Measurements from ENCODE around the gene HMGN1.
A peak's percentile ranks its signal among the peaks of the same experiment; 100 is the strongest.

HMGN1 gene

DNA sequence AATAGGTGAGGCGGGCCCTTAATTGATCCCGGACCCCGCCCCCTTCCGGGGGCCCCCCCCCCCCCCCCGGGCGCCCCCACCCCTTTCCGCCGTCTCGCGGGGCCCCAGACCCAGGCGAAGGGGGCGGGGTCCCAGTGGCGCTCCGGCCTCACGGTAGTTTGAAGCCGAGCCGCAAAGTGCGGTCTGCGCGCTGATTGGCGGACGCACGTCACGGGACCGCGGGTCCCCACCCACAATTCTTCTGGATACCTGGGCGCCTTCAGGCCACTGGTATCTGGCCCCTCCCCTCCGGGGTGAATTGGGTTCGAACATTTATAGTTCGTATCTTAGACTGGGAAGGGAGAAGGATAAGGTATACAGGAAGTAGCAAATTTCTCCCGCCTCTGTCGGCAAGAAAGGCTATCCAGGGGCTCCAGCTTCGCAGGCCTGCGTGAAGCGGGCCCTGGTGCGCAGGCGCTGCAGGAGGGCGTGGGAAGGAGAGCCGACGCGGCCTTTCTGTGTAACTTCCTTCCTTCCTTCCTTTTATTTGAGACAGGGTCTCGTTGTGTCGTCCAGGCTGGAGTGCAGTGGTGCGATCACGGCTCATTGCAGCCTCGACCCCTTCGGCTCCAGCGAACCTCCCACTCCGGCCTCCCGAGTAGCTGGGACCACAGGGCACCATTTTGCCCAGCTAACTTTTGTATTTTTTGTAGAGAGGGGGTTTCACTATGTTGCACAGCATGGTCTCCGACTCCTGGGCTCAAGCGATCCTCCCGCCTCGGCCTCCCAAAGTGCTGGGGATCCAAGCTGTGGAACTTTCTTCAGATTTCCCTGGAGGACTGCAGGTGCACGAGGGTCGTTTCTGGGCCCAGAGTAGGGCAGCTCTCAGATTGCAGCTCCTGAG is 564 bp upstream of the HMGN1 start:
- Mint-ChIP-seq H3K4me1 (ENCODE audit: low read depth) (peaks cover 41% of the 10 kb centered on the region), H3K4me3 (peak overlapping the region; percentile 94), H3K27me3 (peaks cover 4% of the 10 kb centered on the region), H3K36me3 (ENCODE audit: low read depth) (peaks cover 34% of the 10 kb centered on the region), H3K9me3 (no peaks in the 10 kb centered on the region), H3K27ac (peak overlapping the region; percentile 100)

DNA sequence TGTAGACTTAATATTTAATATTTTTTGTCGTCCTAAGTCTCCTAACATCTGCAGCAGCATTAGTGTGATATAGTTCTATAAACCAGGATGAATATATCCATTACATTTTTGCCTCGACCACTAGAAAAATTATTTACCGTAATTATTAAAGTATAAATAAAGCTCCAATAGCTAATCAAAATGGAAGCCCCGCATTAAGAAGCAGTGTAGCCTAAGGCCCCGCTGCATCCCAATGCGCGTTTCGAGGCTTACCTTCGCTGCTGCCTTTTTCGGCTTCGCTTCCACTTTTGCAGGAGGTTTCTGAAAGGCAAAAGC is 891 bp downstream of the HMGN1 start:
- Mint-ChIP-seq H3K4me1 (ENCODE audit: low read depth) (peaks cover 51% of the 10 kb centered on the region), H3K27me3 (no peaks in the 10 kb centered on the region), H3K36me3 (ENCODE audit: low read depth) (peaks cover 45% of the 10 kb centered on the region), H3K9me3 (no peaks in the 10 kb centered on the region), H3K27ac (peak overlapping the region; percentile 86), H3K4me3 (peak overlapping the region; percentile 93)

DNA sequence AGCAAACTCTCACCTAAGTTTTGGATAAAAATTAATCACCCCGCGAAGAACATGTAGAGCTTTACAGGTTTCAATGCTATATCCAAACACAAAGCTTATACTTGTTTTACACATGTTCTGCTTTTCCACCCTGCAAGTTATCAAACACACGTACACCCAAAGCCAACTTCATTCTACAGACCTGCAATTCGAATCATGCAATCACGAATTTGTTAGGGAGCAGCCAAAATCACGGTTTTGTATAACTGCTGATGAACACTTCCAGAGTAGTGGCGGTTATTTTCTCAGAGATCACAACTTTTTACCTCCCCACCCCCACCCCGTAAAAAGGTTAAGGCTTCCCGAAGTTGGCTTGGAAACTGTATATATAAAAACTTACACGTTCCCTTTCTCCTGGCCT is 1.4 kb downstream of the HMGN1 start:
- H3K9me3 Mint-ChIP-seq = no peaks in the 10 kb centered on the region
- H3K4me3 Mint-ChIP-seq = peak overlapping the region; percentile 93
- H3K27me3 Mint-ChIP-seq = no peaks in the 10 kb centered on the region
- peak overlapping the region; percentile 86 for H3K27ac Mint-ChIP-seq
- peaks cover 50% of the 10 kb centered on the region for H3K36me3 Mint-ChIP-seq (ENCODE audit: low read depth)
- H3K4me1 Mint-ChIP-seq (ENCODE audit: low read depth) = peaks cover 51% of the 10 kb centered on the region

DNA sequence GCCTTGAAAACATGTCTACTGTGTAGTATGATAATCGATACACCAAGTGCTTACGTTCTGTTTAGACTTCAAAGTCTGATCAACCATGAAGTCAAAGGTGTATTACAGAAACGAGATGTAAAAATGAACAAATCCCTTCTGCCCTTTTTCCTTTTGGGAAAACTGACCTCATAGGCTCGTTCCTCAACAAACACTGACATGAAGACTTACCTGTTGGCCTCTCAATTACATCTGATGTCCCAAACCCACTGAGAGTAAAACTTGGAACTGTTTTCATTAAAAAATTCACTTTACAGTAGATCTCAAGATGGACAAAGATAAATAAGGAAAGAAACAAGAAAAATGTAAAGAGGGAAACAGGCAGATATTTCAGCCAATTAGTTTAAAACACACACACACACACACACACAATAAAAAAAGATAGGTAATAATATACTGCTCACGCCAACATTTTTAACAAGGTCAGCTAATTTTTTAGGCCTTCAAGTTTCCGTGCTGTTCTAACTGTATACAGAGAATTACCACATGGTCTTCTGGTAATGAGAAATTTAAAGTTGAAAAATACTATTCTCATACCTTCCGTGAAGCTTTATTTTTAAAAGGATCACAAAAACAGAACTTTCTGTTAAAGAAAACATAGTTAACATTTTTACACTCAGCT is 2.1 kb downstream of the HMGN1 start:
- Mint-ChIP-seq H3K27ac (peak overlapping the region; percentile 87), H3K9me3 (no peaks in the 10 kb centered on the region), H3K4me1 (ENCODE audit: low read depth) (peaks cover 51% of the 10 kb centered on the region), H3K27me3 (no peaks in the 10 kb centered on the region), H3K36me3 (ENCODE audit: low read depth) (peaks cover 56% of the 10 kb centered on the region), H3K4me3 (peak overlapping the region; percentile 93)

DNA sequence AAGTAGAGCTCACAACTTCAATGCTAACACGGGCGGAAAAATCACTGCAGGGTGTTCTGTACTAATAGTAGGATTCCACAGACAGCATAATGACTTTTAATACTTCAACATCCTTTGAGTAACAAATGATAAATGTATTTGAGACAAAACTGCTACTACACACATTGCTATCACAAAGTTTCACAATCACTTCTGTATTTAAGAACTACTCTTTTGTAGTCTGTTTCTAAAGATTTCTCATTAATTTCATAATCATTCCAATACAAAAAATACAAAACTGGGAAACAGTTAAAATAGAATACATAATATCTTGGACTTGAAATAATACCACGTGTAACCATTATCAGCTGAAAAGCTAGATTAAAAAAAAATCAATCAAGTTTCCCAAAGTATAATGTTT is 2.7 kb downstream of the HMGN1 start:
- no peaks in the 10 kb centered on the region for H3K9me3 Mint-ChIP-seq
- no peak overlapping the region for H3K27ac Mint-ChIP-seq
- H3K27me3 Mint-ChIP-seq = no peaks in the 10 kb centered on the region
- peak overlapping the region; percentile 93 for H3K4me3 Mint-ChIP-seq
- peaks cover 51% of the 10 kb centered on the region for H3K4me1 Mint-ChIP-seq (ENCODE audit: low read depth)
- peaks cover 62% of the 10 kb centered on the region for H3K36me3 Mint-ChIP-seq (ENCODE audit: low read depth)

DNA sequence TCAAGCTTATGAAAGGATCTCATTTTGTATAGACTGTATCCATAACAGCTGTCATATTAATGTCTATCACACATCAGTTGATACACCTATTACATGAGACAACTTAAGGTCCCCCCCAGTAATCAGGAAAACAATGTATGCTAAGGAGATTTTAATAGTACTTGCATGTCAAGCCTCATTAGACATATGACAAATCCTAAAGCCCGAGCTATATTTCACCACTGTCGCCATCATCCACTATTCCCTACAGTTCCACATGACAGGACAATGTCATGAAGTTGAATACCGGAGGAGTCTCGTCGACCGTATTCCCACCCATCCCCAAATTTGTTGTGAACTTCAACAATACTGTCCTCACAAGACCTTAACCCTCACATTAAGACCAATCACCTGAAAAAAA is 3.4 kb downstream of the HMGN1 start:
- H3K27ac Mint-ChIP-seq = peak overlapping the region; percentile 76
- H3K9me3 Mint-ChIP-seq = no peaks in the 10 kb centered on the region
- H3K4me1 Mint-ChIP-seq (ENCODE audit: low read depth) = peaks cover 51% of the 10 kb centered on the region
- H3K27me3 Mint-ChIP-seq = no peaks in the 10 kb centered on the region
- peaks cover 68% of the 10 kb centered on the region for H3K36me3 Mint-ChIP-seq (ENCODE audit: low read depth)
- peak overlapping the region; percentile 93 for H3K4me3 Mint-ChIP-seq

DNA sequence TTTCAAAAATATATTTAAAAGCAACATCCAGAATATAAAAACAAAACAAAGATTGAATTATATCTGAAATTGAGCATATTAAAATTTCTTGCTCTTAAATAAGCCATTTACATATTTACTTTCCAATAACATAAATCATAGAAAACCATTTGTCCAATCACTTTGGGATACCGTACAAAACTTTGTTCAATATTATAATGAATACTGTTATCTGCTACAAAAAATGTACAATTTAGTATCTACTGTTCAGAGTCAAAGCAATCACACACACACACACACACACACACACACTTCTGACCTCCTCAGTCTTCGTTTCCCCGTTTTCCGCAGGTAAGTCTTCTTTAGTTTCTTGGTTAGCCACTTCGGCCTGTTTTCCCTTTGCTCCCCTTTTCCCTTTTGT is 4.0 kb downstream of the HMGN1 start:
- Mint-ChIP-seq H3K9me3 (no peaks in the 10 kb centered on the region), H3K36me3 (ENCODE audit: low read depth) (peaks cover 68% of the 10 kb centered on the region), H3K4me3 (peak overlapping the region; percentile 93), H3K4me1 (ENCODE audit: low read depth) (peaks cover 45% of the 10 kb centered on the region), H3K27me3 (no peaks in the 10 kb centered on the region), H3K27ac (peak overlapping the region; percentile 76)

DNA sequence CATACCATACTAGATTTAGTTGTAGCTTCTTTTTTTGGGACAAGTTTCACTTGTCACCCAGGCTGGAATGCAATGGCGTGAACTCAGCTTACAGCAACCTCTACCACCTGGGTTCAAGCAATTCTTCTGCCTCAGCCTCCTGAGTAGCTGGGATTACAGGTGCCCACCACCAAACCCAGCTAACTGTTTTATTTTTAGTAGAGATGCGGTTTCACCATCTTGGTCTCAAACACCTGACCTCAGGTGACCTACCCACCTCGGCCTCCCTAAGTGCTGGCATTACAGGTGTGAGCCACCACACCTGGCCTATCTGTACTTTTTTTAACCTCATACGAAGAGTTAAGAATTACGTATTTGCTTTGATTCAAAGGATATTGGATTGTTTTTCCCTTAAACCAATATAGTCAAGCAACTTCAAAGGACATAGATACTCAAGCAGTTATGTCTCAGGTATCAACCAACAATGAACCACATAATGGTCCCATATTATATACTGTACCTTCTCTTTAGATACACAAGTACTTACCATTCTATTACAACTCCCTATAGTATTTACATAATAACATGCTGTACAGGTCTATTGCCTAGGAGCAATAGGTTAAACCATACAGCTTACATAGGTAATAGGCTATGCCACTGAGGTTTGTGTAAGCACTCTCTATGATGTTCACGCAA is 7.5 kb downstream of the HMGN1 start:
- Mint-ChIP-seq H3K4me1 (ENCODE audit: low read depth) (peaks cover 28% of the 10 kb centered on the region), H3K36me3 (ENCODE audit: low read depth) (peaks cover 54% of the 10 kb centered on the region), H3K4me3 (no peak overlapping the region), H3K9me3 (no peaks in the 10 kb centered on the region), H3K27me3 (no peaks in the 10 kb centered on the region), H3K27ac (no peak overlapping the region)

DNA sequence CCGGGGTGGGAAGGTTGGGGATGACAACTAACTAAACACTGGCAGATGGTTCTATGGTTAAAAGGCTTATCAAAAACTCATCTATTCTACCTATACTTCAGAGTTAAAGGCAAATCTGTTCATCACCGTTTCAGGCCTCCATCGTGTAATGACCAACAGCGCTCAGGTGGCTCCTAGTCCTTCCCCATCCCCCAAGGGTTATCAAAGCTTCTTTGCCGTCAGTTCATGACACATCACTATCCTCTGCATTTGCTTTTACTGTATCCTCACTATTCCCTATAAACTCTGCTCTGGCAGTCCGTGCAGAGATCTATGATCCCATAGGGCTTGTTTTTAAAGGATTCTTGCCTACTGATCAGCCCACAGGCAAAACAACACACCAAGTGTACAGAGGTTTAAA is 8.2 kb downstream of the HMGN1 start:
- no peaks in the 10 kb centered on the region for H3K9me3 Mint-ChIP-seq
- H3K4me3 Mint-ChIP-seq = no peak overlapping the region
- H3K27ac Mint-ChIP-seq = no peak overlapping the region
- H3K4me1 Mint-ChIP-seq (ENCODE audit: low read depth) = peaks cover 21% of the 10 kb centered on the region
- H3K36me3 Mint-ChIP-seq (ENCODE audit: low read depth) = peaks cover 47% of the 10 kb centered on the region
- no peaks in the 10 kb centered on the region for H3K27me3 Mint-ChIP-seq

DNA sequence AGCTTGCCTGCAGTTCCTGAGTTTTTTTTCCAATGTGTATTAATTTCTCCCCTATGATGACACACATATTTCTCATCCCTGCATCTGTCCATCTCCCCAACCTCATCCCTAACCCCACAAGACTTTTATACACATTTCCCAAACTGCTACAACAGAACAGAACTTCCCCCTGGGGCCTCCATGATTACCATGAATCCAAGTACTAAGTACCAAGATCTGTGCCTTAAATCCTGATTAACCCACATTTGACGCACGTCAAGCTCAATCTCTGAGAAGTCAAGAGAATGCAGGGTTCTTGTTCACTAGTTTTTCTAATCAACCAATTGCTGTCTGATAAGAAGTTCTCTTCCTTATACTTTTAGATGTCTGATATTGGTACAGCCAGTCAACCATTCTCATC is 9.7 kb downstream of the HMGN1 start:
- Mint-ChIP-seq H3K27ac (no peak overlapping the region), H3K36me3 (ENCODE audit: low read depth) (peaks cover 32% of the 10 kb centered on the region), H3K4me1 (ENCODE audit: low read depth) (peaks cover 9% of the 10 kb centered on the region), H3K4me3 (no peak overlapping the region), H3K9me3 (no peaks in the 10 kb centered on the region), H3K27me3 (no peaks in the 10 kb centered on the region)

DNA sequence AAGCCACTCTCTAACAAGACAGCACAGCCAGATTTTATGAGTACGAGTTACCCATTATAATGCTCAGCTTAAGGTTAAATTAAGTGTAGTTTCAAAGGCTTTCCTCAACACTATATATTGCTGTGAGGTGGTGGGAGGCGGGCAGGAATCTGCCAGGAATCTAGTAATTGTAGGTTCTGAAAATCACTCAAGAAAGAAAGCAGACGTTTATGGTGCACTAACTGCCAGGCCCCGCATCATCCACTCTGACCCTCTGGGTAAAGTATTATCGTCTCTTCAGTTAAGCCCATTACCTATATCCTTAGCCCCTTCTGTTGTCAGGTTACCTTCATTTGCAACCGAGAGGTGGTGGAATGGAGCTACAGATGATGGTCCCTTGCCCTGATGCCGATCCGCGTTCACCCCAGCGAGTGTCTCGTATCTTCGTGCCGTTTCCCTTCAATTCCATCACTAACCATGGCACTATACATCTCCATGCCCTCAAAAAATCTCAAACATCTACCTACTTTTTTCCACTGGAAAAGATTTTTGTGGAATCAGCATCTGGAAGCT is 12.4 kb downstream of the HMGN1 start:
- H3K27ac Mint-ChIP-seq = no peak overlapping the region
- H3K27me3 Mint-ChIP-seq = no peaks in the 10 kb centered on the region
- H3K4me1 Mint-ChIP-seq (ENCODE audit: low read depth) = no peaks in the 10 kb centered on the region
- no peaks in the 10 kb centered on the region for H3K9me3 Mint-ChIP-seq
- H3K4me3 Mint-ChIP-seq = no peak overlapping the region
- H3K36me3 Mint-ChIP-seq (ENCODE audit: low read depth) = peaks cover 10% of the 10 kb centered on the region

DNA sequence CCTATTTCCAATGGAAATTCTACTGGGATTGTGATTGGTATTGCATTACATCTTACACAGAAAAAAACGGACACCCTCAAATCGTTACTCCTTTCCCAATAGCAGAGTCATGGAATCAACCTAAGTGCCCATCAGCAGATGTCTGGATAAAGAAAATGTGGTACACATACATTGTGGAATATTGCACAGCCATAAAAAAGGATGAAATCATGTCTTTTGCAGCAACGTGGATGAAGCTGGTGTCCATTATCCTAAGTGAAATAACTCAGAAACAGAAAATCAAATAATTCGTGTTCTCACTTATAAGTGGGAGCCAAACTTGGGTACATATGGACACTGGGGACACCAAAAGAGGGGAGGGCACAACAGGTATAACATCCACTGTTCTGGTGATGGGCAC is 14.3 kb downstream of the HMGN1 start:
- Mint-ChIP-seq H3K4me1 (ENCODE audit: low read depth) (no peaks in the 10 kb centered on the region), H3K27ac (no peak overlapping the region), H3K4me3 (no peak overlapping the region), H3K36me3 (ENCODE audit: low read depth) (no peaks in the 10 kb centered on the region), H3K27me3 (no peaks in the 10 kb centered on the region), H3K9me3 (no peaks in the 10 kb centered on the region)

DNA sequence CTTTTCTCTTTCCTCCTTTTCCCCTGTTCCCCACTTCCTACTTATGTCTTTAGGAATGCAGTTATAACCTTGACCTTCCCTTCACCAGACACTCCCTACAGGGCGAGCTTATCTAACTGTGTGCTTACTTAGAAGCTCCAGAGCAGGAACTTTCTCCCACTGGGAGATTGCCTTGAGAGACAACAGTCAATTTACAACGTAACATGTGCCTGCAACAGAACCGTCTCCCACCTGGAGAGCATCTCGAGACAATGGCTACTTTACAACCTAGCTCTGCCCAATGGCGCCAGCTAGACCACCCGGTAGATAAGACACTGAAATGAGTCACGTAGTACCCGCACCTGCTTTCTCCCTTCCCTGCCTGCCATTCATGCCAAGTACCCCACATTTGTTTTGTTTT is 16.7 kb downstream of the HMGN1 start:
- no peak overlapping the region for H3K4me3 Mint-ChIP-seq
- H3K4me1 Mint-ChIP-seq (ENCODE audit: low read depth) = no peaks in the 10 kb centered on the region
- no peaks in the 10 kb centered on the region for H3K27me3 Mint-ChIP-seq
- no peaks in the 10 kb centered on the region for H3K36me3 Mint-ChIP-seq (ENCODE audit: low read depth)
- no peaks in the 10 kb centered on the region for H3K9me3 Mint-ChIP-seq
- H3K27ac Mint-ChIP-seq = no peak overlapping the region

DNA sequence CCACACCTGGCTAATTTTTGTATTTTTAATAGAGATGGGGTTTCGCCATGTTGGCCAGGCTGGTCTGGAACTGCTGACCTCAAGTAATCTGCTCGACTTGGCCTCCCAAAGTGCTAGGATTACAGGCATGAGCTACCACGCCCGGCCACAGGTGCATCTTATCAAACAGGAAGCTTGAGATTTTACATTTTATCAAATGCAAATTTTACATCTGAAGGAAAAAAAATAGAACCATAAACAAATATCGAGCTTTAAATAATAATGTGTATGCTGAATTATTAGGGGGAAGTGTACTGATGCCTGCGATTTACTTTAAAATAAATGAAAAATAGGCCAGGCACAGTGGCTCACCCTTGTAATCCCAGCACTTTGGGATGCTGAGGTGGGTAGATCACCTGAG is 18.9 kb downstream of the HMGN1 start:
- Mint-ChIP-seq H3K27ac (no peak overlapping the region), H3K4me3 (no peak overlapping the region)

DNA sequence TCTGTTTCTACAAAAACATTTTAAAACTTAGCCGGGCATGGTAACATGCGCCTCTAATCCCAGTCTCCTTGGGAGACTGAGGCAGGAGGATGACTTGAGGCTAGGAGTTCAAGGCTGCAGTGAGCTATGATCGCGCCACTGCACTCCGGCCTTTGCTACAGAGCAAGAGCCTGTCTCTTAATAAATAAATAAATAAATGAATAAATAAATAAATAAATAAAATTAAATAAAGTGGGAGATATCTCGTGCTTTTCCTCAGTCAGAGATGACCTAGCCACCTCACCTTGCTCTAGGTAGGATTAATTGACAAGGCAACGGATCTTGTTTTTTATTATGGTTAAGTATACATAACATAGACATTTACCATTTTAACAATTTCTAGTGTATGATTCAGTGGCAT is 21.2 kb downstream of the HMGN1 start:
- Mint-ChIP-seq H3K27ac (no peak overlapping the region), H3K4me1 (ENCODE audit: low read depth) (no peaks in the 10 kb centered on the region), H3K4me3 (no peak overlapping the region), H3K9me3 (no peaks in the 10 kb centered on the region), H3K27me3 (no peaks in the 10 kb centered on the region), H3K36me3 (ENCODE audit: low read depth) (no peaks in the 10 kb centered on the region)

More for the DNA sequence above, 18.9 kb downstream of the HMGN1 start:
- H3K9me3 Mint-ChIP-seq = no peaks in the 10 kb centered on the region
- H3K36me3 Mint-ChIP-seq (ENCODE audit: low read depth) = no peaks in the 10 kb centered on the region
- H3K4me1 Mint-ChIP-seq (ENCODE audit: low read depth) = no peaks in the 10 kb centered on the region
- H3K27me3 Mint-ChIP-seq = no peaks in the 10 kb centered on the region

All from stimulated activated naive CD8-positive, alpha-beta T cell treated with anti-CD3 and anti-CD28 coated beads, Interleukin-15, Interleukin-2, amounts not matched to agents 100 ng/mL and 50 ng/mL, for 24 hours (primary cell).